Subcutaneous abdominal adipose tissue (tissue), 5 donors: ENCODE data around the gene ABI3BP.

Experiments
- H3K27ac ChIP-seq: one replicate; pipeline ENCODE4 v1.7.0; 2013; ENCODE audit warnings: low read depth, mild to moderate bottlenecking, inconsistent platforms, low read length, moderate library complexity
- H3K27me3 ChIP-seq, 5 donors: one replicate each; pipeline ENCODE4 v1.7.0; 2013; ENCODE audit warnings: low read length in 5 of 5, inconsistent platforms in 1 of 5; ENCODE audit not compliant: control insufficient read depth in 5 of 5, insufficient read depth in 4 of 5
- H3K36me3 ChIP-seq, 5 donors: one replicate each; pipeline ENCODE4 v1.7.0; 2013; ENCODE audit warnings: low read length in 5 of 5; ENCODE audit not compliant: control insufficient read depth in 5 of 5, insufficient read depth in 5 of 5
- H3K4me1 ChIP-seq, 5 donors: one replicate each; pipeline ENCODE4 v1.7.0; 2013; ENCODE audit warnings: low read length in 5 of 5, mild to moderate bottlenecking in 3 of 5, moderate library complexity in 1 of 5; ENCODE audit not compliant: control insufficient read depth in 5 of 5, insufficient read depth in 5 of 5
- H3K4me3 ChIP-seq, 5 donors: one replicate each; pipeline ENCODE4 v1.7.0; 2013; ENCODE audit warnings: low read length in 5 of 5, low read depth in 1 of 5
- H3K9ac ChIP-seq, 5 donors: one replicate each; pipeline ENCODE4 v1.7.0; 2013; ENCODE audit warnings: low read length in 5 of 5, mild to moderate bottlenecking in 4 of 5, moderate library complexity in 3 of 5
- H3K9me3 ChIP-seq, 5 donors: one replicate each; pipeline ENCODE4 v1.7.0; 2013; ENCODE audit warnings: low read length in 5 of 5; ENCODE audit not compliant: control insufficient read depth in 5 of 5
- donor health status: healthy.
- donor health status: healthy.
- donor health status: healthy.
- donor health status: healthy.
- donor health status: healthy.

Gene ABI3BP

DNA sequence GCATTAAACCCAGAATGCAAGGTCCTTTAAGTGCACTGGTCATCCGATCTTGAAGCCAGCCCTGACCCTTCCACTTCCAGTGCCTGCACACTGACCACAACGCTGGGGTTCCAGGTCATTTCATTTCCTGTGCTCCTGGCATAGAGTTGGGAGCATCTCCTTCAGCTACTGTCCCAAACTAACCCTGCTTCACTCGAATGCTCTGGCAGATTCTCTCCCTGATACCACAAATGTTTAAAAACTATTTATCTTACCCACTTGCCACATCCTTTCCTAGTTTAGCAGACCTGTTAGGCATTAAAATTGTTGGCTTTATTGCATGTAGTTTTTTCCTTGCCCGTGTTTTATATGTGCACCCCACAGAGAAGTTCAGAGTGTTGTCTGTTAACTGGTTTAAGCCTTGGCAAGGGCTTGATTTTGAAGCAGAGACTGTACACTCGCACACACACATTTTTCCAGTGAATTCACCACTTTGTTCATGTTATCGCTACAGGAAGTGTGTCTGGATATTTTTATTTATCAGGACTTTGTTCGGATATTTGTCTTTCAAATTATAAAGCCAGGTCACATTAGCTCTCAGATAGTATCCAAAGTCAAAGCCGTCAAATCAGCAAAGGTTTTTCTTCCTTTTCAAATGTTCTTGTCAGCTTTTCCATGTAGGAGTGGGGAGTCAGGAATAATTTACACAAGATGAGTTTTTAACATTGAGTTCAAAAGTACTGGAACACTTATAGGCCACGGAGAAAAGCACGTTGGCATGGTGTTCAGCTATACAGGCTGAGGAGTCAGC, 77.3 kb downstream of the ABI3BP start:
- Histone ChIP-seq H3K27me3 (no peaks in the 10 kb centered on the region), H3K36me3 (no peaks in the 10 kb centered on the region), H3K9me3 (no peaks in the 10 kb centered on the region), H3K4me1 (no peaks in the 10 kb centered on the region), H3K9ac (no peak overlapping the region), H3K27ac (no peak overlapping the region), H3K4me3 (no peak overlapping the region)

DNA sequence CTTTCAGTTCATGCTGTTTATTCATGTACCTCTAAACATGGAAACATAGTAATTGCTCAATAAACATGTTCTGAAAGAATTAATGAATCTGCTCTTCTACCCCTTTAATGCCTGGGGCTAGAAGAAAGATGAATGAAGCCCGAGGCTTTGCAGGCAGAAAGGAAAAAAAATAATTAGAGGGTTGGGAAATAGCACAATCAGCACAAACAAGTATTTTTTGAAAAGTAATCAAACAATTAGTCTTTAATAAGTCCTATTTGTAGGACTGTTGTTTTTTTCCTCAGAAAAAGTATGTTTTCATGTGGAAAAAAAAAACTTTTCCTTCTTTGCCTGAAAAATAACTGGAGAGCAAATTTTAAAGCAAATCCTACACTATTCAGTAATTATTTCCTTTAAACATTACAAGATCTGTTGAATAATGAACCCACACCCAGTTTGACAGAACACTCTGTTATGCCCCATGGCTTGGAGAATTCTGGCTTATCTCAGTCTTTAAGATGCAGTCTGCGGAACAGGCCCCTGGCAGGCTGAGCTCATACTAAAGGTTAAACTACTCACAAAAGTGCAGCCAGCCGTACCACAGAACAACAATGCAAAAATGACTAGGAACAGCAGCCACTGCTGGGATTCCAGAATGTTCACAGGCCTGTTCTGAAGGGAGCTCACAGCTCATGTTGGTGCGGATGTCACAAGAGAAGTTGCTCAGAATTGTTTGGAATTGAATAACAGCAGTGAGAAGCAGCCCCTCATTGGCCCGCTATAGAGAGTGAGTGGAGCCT, 79.2 kb downstream of the ABI3BP start:
- Histone ChIP-seq H3K36me3 (no peaks in the 10 kb centered on the region), H3K9ac (no peak overlapping the region), H3K4me1 (no peaks in the 10 kb centered on the region), H3K27ac (no peak overlapping the region), H3K4me3 (no peak overlapping the region), H3K27me3 (no peaks in the 10 kb centered on the region), H3K9me3 (no peaks in the 10 kb centered on the region)

- Histone ChIP-seq H3K4me1 (no peaks in the 10 kb centered on the region), H3K4me3 (no peak overlapping the region), H3K36me3 (no peaks in the 10 kb centered on the region), H3K9me3 (no peaks in the 10 kb centered on the region), H3K27ac (no peak overlapping the region), H3K9ac (no peak overlapping the region), H3K27me3 (no peaks in the 10 kb centered on the region)
Observed at GRCh38 chr3:100912976-100913545, 80.2 kb downstream of the ABI3BP start.

DNA sequence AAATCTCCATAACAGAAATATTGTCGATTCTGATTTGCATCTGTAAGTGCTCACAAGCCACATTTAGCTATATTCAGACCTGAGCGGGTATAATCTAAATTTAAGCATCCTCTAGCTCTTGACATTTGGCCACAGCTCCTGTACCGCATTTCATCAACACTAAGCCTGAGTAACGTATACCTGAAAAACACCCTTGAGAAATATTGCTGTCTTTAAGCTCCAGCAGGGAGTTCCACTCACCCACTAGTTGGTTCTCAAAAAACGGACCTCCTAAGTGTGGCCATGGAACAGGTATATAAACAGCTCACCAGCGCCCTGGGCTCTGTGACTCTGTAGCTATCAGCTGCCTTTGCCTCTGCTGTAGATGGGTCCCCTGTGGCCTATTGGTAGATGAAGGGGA, 80.7 kb downstream of the ABI3BP start:
- H3K9ac ChIP-seq, result no peak overlapping the region
- H3K4me1 ChIP-seq, result no peaks in the 10 kb centered on the region
- no peak overlapping the region for H3K27ac ChIP-seq
- no peak overlapping the region for H3K4me3 ChIP-seq
- no peaks in the 10 kb centered on the region for H3K36me3 ChIP-seq
- H3K9me3 ChIP-seq, result no peaks in the 10 kb centered on the region
- H3K27me3 ChIP-seq, result no peaks in the 10 kb centered on the region

GRCh38 chr3:100911956-100912355, 81.3 kb downstream of the ABI3BP start:
- Histone ChIP-seq H3K4me3 (no peak overlapping the region), H3K36me3 (no peaks in the 10 kb centered on the region), H3K27me3 (no peaks in the 10 kb centered on the region), H3K4me1 (no peaks in the 10 kb centered on the region), H3K27ac (no peak overlapping the region), H3K9ac (no peak overlapping the region), H3K9me3 (no peaks in the 10 kb centered on the region)

DNA sequence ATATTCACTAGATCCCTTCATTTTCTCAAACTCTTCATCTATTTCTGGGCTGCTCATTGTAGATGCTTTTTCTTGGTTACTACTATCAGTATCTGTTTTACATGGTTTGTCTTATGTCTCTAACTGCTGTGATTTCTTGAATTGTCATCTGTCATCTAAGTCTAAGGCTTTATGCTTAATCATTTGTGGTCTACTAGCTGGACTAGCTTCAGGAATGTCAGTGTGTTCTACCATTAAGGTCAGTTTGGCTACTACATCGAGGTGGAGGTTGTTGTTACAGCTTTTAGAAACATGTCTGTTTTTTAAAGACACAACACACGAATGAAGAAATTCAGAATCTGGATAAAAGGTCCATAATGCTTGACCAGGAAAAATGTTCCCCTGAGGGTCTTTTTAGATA, 82.2 kb downstream of the ABI3BP start:
- H3K9ac ChIP-seq, result no peak overlapping the region
- no peak overlapping the region for H3K27ac ChIP-seq
- H3K27me3 ChIP-seq, result no peaks in the 10 kb centered on the region
- no peaks in the 10 kb centered on the region for H3K36me3 ChIP-seq
- no peak overlapping the region for H3K4me3 ChIP-seq
- no peaks in the 10 kb centered on the region for H3K4me1 ChIP-seq
- no peaks in the 10 kb centered on the region for H3K9me3 ChIP-seq

DNA sequence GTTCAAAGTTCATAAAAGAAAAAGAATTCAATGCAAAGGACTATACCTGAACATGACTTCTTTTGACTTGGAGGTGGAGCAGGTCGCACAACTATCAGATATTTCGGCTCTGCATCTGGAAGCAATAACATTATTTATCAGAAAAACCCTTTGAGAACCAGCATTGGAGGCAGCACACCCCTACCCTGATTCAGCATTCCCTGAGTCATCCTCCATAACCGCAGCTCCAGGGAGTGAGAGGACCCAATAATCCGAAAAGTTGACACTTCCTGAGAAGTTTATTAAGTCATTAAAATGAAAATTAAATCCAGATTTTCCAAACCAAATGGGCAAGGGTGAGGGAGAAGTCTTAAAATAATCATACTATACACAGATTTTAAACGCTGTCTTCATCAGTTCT, 90.6 kb downstream of the ABI3BP start:
- Histone ChIP-seq H3K36me3 (no peaks in the 10 kb centered on the region), H3K27ac (no peak overlapping the region), H3K4me1 (peaks cover 0 to 2% (median 0%) of the 10 kb centered on the region in 5 donors), H3K4me3 (no peak overlapping the region), H3K9me3 (no peaks in the 10 kb centered on the region), H3K27me3 (no peaks in the 10 kb centered on the region), H3K9ac (no peak overlapping the region)

DNA sequence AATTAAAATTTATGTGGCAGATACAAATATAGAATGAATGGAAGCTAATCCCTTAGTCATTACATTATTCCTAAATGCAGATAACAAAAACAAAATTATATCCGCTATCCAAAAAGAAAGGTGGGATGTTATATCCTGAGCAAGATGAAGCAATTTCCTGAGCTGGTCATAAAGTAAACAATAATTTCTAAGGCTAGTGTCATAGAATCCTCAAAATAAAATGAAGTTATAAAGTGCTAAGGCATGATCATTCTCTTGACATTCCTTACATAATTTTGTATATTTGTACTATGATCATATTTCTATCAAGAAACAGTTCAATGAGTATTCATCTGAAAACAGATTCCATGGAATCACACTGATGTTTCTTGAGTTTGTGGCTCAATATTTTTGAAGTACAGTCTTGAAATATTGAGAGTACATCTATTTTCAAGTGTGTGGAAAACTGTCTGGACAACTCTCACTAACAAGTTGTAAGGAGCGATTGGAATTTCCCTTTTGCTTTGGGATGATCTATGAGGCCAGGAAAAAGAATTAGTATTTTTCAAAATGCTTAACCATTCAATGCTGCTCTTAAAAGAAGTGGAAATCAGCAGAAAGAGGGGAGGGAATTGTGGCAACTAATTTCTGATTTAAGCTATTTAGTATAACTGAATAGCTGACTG, 92.4 kb downstream of the ABI3BP start:
- Histone ChIP-seq H3K4me3 (no peak overlapping the region), H3K27me3 (no peaks in the 10 kb centered on the region), H3K9me3 (no peaks in the 10 kb centered on the region), H3K27ac (no peak overlapping the region), H3K36me3 (no peaks in the 10 kb centered on the region), H3K4me1 (peaks cover 0 to 2% (median 0%) of the 10 kb centered on the region in 5 donors), H3K9ac (no peak overlapping the region)

DNA sequence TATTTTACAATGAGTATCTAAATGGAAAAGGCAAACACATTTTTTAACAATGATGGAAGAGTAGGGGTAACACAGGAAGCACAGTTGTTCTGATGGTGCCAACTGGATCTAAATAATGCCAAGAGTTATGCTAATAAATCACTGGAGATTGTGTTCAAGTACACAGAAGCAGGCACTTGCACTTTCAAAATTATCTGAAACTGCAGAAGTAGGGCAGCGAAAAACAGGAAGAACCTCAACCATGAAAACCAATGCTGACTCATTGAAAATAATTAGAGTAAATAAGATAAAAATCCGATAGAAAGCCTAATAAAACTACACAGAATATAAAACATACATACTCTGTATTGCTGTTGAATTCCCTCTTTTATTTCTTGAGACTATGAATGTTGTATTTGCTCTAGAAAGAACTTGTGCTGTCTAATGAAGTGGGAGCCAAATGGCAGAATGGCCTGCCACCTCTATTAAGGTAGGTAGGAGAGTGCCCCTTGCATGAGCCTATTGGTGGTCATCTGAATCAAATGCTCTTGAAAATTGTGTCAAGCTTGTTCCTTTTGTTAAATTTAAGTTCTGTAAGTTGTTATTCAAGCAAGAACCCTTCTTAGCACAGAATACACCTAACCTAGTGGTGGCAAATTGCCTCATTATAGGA, 93.7 kb downstream of the ABI3BP start:
- Histone ChIP-seq H3K27ac (no peak overlapping the region), H3K36me3 (no peaks in the 10 kb centered on the region)

More for the DNA sequence above, 93.7 kb downstream of the ABI3BP start:
- H3K4me1 ChIP-seq, result peaks cover 0 to 2% (median 0%) of the 10 kb centered on the region in 5 donors
- no peaks in the 10 kb centered on the region for H3K9me3 ChIP-seq
- H3K9ac ChIP-seq, result no peak overlapping the region
- H3K4me3 ChIP-seq, result no peak overlapping the region
- H3K27me3 ChIP-seq, result no peaks in the 10 kb centered on the region
